Measurements from ENCODE around the gene DOCK4. TPM values are rescaled to one million over a fixed set of nuclear protein-coding genes. Genes with fewer than 3 reads are reported as not detected.
A peak's percentile ranks its signal among the peaks of the same experiment; 100 is the strongest.

The DOCK4 gene
- total and polyA plus RNA-seq, 10 of the 15 experiments (the other 5 are each of a cell fraction or from before 2014, with no cell fraction given): 0.03 to 0.73 (median 0.38) TPM

- ATAC-seq: no peak
- Histone ChIP-seq H2AFZ (ENCODE audit: control insufficient read depth, low read depth, low read length) (no peak overlapping the region), H3K36me3 (ENCODE audit: control insufficient read depth in 2 of 2, insufficient read depth in 2 of 2, low read length in 1 of 2) (no peaks in the 10 kb centered on the region), H3K4me2 (ENCODE audit: control insufficient read depth, insufficient read depth) (no peak overlapping the region), H3K27ac (ENCODE audit: control insufficient read depth, insufficient read depth) (no peak overlapping the region), H3K4me3 (no peak overlapping the region), H3K9me3 (replicated peaks; ENCODE audit: control insufficient read depth, insufficient read depth, low read length) (no peaks in the 10 kb centered on the region), H3K9ac (ENCODE audit: control insufficient read depth, insufficient read depth, low read length) (no peak overlapping the region), H4K20me1 (ENCODE audit: control insufficient read depth, insufficient read depth) (no peaks in the 10 kb centered on the region), H3K27me3 (replicated peaks in 1 of 2; ENCODE audit: control insufficient read depth in 2 of 2, insufficient read depth in 2 of 2, low read length in 1 of 2) (no peaks in the 10 kb centered on the region; a peak in 2 of 4 replicates), H3K79me2 (ENCODE audit: control insufficient read depth, insufficient read depth, low read length) (no peaks in the 10 kb centered on the region), H3K4me1 (ENCODE audit: control insufficient read depth, insufficient read depth, low read length) (no peaks in the 10 kb centered on the region)
- no TSS peak for BruUV-seq (replicated peaks)
- ChIA-PET POLR2A (no interaction called here), SMC1A (ENCODE audit: uncharacterized antibody, unreplicated experiment) (interaction anchor here (1.1 kb wide), 1 partner anchor 8 kb away, joined by 3 read pairs; no protein-coding TSS in a partner anchor), RAD21 (ENCODE audit: unreplicated experiment) (no interaction called here), CTCF (no interaction called here)
- 49% methylated on average over 4 of the region's 4 CpGs for WGBS (ENCODE audit: insufficient coverage, insufficient replicate concordance, low lambda C conversion rate, missing lambda C conversion rate)
- intact Hi-C loops (cut with micrococcal nuclease; ENCODE audit: unreplicated experiment) (no loop called here), in situ Hi-C loops (cut with MboI) (no loop called here)
- FAIRE-seq: no peak
- TF ChIP-seq ATF7 (IDR thresholded peaks at IDR 0.05; ENCODE audit: low read depth): no peak
- no peak for TF ChIP-seq ZNF274 (IDR thresholded peaks at IDR 0.05; ENCODE audit: insufficient read depth, insufficient read length)
- TF ChIP-seq PKNOX1 (IDR thresholded peaks at IDR 0.05): peak; percentile 77
- TF ChIP-seq NR2C2 (IDR thresholded peaks at IDR 0.05; ENCODE audit: borderline replicate concordance, control insufficient read depth, insufficient read length, low read depth): no peak
- TF ChIP-seq NFXL1 (IDR thresholded peaks at IDR 0.05; ENCODE audit: borderline replicate concordance): no peak
- TF ChIP-seq USF2 (IDR thresholded peaks at IDR 0.05; ENCODE audit: borderline replicate concordance, low read depth, low read length): no peak
- no peak for TF ChIP-seq TCF7 (IDR thresholded peaks at IDR 0.05; ENCODE audit: borderline replicate concordance)
- TF ChIP-seq MAX (IDR thresholded peaks at IDR 0.05; ENCODE audit: low read depth, low read length): no peak
- no peak for DNase-seq (ENCODE audit: low read depth, low spot score)
These were observed 21.0 kb downstream of the DOCK4 start for GRCh38 chr7:112185005-112185834.
